Iris pigment epithelial cell (primary cell): ENCODE measurements around the gene FPR1.

Source experiments
- DNase-seq: peaks from one replicate; pipeline ENCODE4 v3.0.0-alpha.2; 2011; ENCODE audit warnings: low read depth

FPR1 gene

DNA sequence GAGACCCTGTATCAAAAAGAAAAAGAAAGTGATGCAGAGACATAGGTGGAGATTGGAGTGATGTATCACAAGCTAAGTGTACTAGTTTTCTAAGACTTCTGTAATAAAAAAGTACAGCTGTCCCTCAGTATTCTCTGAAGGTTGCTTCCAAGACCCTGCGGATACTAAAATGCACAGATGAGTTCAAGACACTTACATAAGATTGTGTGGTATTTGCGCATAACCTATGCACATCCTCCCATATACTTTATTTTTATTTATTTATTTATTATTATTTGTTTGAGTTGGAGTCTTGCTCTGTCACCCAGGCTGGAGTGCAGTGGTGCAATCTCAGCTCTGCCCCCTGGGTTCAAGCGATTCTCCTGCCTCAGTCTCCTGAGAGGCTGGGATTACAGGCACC lies 14.3 kb downstream of the FPR1 start:
- no peak for DNase-seq

GRCh38 chr19:51735759-51736449 lies 15.8 kb downstream of the FPR1 start:
- peak; percentile 88 for DNase-seq

DNA sequence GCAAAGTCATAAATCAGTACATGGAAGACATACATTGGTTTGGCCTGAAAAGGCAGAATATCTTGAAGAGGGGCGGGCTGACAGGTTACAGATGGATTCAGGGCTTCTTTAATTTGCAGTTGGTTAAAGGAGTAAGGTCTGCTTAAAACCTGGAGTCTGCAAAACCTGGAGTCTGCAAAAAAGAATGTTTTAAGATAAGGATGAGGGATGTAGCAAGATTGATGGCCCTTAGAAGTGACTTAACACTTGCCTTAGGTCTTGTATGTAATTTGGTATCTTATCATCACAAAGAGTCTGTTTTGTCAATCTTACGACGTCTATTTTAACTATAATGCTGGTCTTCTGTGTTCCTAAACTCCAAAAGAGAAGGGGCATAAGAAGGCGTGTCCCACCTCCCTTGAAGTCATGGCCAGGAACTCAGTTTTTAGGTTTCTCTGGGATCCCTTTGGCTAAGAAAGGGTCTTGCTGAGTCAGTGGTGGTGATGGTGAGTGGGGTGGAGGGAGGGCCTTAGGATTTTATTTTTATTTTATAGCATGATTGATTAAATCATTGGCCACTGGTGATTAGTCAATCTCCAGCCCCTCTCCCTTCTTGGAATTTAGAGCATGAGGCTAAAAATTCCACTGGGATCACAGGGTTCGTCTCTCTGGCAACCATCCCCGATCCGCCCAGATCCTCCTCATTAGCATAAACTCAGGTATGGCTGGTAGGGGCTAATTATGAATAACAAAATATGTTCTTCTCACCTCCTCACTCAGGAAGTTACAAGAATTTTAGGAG lies 17.7 kb downstream of the FPR1 start:
- DNase-seq, result no peak

DNA sequence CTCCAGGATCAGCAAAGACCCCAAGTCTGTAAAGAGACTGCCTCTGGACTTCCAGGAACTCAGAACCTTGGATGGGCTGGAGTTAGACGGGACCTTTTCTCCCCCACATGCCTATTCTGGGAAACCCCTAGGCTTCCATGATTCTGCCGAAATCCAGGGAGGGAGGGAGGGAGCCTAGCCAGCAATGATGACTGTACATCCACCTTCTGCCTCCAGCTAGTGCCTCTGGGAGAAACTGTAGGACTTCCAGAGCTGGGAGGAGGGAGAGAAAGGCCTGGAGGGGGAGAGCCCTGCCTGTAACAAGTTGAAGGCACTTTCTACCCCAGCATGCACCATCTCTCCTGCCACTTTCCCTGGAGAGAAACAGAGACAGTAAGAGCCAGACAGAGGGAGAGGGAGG lies 21.9 kb downstream of the FPR1 start:
- DNase-seq, result no peak

- DNase-seq, result peak; percentile 45
Measured at GRCh38 chr19:51727349-51727880, 24.3 kb downstream of the FPR1 start.

- DNase-seq, result peak; percentile 80
Measured at GRCh38 chr19:51726049-51726448, 25.6 kb downstream of the FPR1 start.

DNA sequence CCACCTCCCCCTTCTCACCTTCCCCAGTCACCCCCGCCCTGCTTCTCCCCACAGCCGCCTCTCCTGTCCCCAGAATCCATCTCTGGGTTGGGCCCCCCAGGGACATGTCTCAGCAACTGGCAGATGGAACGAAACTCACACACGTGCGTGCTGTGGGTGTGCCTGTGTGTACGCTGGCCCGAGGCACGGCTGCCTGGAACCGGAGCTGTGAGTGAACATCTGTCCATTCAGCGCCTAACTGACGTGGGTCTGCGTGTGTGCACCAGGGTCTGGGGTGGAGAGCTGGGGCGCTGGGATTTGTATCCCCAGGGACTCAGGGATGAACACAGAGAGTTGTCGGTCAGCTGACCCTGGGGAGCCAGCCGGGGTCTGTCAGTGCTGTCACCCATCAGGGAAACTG lies 27.1 kb downstream of the FPR1 start:
- DNase-seq, result no peak

DNA sequence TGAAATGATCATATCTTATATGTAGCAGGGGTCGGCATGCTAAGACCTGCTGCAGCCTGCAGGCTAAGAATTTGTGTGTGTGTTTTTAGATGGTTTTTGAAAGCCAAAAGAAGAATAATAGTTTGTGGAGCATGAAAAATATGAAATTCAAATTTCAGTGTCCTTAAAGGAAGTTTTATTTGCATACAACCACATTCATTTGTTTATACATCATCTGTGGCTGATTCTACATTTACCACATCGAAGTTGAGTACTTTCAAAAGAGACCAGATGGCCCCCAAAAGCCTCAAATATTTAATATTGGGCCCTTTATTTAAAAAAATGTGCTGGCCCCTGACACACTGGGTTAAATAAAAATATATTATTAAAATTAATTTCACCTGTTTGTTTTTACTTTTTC lies 29.2 kb downstream of the FPR1 start:
- no peak for DNase-seq

- no peak for DNase-seq
Measured at GRCh38 chr19:51721905-51722304, 29.8 kb downstream of the FPR1 start.

- no peak for DNase-seq
Measured at GRCh38 chr19:51719251-51719988, 32.3 kb downstream of the FPR1 start.

- DNase-seq, result no peak
Measured at GRCh38 chr19:51716925-51717324, 34.8 kb downstream of the FPR1 start.

- no peak for DNase-seq
Measured at GRCh38 chr19:51715850-51716249, 35.8 kb downstream of the FPR1 start.

DNA sequence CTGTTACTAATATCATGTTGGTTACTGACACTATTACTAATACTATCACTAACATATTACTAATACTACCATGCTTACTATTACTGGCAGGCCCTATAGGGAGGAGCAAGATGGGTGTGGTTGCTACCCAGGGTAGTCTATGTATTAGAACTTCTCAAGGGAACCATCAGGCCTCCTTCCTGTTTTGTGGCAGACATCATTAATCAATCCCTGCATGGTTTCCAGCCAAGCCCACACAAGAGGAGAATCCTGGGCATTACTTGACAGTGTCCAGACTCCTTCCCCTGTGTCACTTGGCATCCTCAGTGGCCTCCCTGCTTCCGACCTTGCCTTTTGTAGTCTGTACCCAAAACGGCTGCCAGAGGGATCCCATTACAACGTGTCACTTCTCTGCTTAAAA lies 36.8 kb downstream of the FPR1 start:
- no peak for DNase-seq

DNA sequence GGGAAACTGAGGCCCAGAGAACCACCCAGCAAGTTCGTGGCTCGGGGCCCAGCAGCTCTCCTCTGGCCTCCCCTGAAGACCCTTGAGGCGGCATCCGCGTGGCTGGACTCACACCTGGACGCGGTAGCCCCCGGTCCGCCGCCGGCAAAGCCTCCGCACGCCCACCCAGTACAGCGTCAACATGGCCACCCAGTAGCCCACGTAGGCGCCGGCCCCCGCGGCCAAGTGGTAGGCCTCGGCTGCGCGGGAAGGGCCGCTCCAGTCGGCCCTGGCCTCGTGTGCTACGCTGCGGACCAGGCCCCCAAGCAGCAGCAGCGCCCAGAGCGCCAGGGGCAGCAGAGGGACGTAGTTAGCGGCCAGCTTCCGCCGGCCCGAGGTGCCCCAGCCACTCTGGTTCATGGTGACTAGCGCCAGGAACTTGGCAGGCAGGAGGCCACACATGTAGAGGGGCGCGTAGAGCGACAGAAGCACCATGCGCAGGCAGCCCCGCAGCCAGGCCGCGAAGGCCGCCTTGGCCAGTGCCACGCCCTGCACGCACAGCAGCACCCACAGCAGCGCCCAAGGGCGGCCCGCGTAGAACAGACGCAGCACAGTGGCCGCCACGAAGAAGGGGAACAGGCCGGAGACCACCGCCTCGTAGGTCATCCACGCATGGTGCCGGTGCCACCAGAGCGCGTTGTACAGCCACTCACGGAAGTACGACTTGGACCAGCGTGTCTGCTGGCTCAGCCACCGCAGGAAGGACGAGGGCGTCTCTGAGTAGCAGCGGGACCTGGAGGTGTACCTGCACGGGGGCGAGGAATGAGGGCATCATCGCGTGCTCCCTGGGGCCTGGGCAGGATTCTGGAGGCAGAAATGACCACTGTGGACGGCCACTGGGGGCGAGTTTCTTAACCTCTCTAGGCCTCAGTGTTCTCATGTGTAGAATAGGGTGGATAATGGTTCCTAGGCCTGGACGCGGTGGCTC lies 38.1 kb downstream of the FPR1 start:
- no peak for DNase-seq

GRCh38 chr19:51712461-51713081 lies 39.1 kb downstream of the FPR1 start:
- peak; percentile 54 for DNase-seq

GRCh38 chr19:51711702-51712101 lies 40.0 kb downstream of the FPR1 start:
- DNase-seq, result no peak

DNA sequence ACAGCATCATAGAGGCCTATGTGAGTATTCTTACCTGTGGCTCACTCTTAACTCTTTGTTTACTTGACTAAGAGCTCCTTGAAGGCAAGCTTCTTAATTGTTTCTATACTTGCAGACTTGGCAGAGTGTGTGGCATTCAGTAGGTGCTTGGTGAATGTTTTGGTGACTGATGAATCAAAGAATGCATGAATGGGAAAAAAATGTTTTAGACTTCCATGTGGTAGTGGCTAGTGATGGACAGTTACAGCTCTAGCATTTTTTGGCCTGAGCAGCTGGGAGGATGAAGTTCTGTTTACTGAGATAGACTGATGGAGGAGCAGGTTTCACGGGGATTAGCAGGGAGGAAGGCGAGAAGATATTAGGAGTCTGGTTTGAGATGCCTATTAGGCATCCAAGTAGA lies 41.5 kb downstream of the FPR1 start:
- DNase-seq, result peak; percentile 39

DNA sequence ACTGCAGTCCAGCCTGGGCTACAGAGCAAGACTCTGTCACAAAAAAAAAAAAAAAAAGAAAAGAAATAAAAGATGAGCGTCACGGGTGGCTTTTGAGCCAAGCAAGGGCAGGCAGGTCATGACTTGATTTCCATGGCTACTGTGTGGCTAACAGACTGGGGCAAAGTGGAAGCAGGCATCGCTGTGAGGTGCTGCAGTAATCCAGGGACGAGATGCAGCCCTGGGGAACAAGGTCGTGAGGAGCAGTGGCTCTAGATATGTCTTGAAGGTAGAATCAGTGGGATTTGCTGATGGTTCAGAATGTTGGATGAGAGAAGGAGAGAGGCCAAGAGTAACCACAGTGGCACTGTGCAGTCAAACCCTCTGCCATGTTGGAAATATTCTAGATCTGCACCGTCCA lies 42.1 kb downstream of the FPR1 start:
- no peak for DNase-seq

DNA sequence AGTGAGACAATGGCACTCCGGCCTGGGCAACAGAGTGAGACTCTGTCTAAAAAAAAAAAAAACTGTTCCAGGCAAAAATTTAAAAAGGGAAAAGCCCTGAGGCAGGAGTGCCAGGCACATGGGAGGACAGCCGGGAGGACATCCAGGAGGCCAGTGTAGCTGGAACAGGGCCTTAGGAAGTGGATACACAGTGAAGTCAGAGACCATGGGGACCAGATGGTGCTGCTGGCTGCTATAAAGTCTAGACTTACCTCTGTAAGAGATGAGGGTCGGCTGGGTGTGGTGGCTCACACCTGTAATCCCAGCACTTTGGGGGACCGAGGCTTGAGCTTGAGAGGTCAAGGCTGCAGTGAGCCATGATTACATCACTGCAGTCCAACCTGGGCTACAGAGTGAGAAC lies 42.9 kb downstream of the FPR1 start:
- no peak for DNase-seq

DNA sequence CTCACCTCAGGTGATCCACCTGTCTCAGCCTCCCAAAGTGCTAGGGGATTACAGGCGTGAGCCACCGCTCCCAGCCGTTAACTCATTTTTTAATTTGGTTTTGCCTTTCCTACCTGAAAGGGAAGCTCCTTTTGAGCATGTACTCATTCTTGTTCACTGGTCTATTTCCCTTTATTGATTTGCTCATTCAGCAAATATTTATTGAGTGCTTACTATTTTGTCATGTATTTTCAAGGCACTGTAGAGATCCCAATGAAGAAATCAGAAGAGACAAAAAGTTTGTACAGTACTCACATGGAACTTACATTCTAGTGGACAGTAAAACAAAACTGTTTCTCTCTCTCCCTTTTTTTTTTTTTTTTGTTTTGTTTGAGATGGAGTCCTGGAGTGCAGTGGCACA lies 44.8 kb downstream of the FPR1 start:
- DNase-seq, result no peak

DNA sequence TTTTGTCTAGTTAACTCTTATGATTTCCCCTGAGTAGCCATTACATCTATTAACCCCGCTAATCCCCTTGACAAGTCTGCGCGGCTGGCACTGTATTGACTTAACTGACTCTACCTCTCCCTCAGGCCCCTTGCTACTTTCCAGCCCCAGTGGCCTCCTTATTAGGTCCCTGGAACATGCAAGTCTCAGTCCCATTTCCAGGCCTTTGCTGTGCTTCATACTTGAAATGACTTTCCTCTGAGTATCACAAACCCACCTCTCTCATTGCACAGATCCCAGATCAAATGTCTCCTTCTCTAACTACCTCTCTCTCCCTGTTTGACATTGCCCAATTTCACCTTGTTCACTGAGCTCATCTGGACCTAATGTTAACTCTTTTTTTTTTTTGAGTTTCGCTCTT lies 45.4 kb downstream of the FPR1 start:
- DNase-seq, result no peak
